ENCODE data around the gene SRRD. TPM values are rescaled to one million over a fixed set of nuclear protein-coding genes. Genes with fewer than 3 reads are reported as not detected.

Gene SRRD
- total and polyA plus RNA-seq, 2 experiments from 2014 or later = 20.2 to 25.7 TPM

- Histone ChIP-seq H3F3A (ENCODE audit: insufficient read depth) (no peaks in the 10 kb centered on the region), H3K9ac (no peak overlapping the region), H3K79me2 (ENCODE audit: insufficient read depth) (peaks cover 14% of the 10 kb centered on the region; the same call in 1 of the 2 replicates), H4K20me1 (ENCODE audit: insufficient read depth) (no peaks in the 10 kb centered on the region), H3K4me2 (ENCODE audit: unreplicated experiment) (no peak overlapping the region), H3K36me3 (ENCODE audit: low read depth) (peaks cover 26% of the 10 kb centered on the region), H3K4me3 (no peak overlapping the region), H3K9me3 (ENCODE audit: low read depth) (no peaks in the 10 kb centered on the region), H3K27ac (no peak overlapping the region), H3K27me3 (replicated peaks; ENCODE audit: insufficient read depth) (no peaks in the 10 kb centered on the region), H3K9me2 (ENCODE audit: insufficient read depth) (no peaks in the 10 kb centered on the region), H2AFZ (no peak overlapping the region), H3K4me1 (ENCODE audit: insufficient read depth) (no peaks in the 10 kb centered on the region)
- DNase-seq = no peak
- WGBS, 2 experiments (ENCODE audit: low coverage in 1 of 2, low lambda C conversion rate in 2 of 2, missing lambda C conversion rate in 2 of 2) = 84 to 85% methylated on average over 10 of the region's 10 CpGs
- TF ChIP-seq EZH2phosphoT487 (IDR thresholded peaks at IDR 0.05; ENCODE audit: insufficient read depth, low read depth) (no peak), EZH2 (IDR thresholded peaks at IDR 0.05; ENCODE audit: insufficient read depth, poor library complexity, severe bottlenecking) (no peak)
- in situ Hi-C loops (cut with MboI) = no loop called here
These were observed 20.5 kb upstream of the SRRD start for GRCh38 chr22:26463101-26463661.

GRCh38 chr22:26463688-26464087, 20.0 kb upstream of the SRRD start:
- TF ChIP-seq EZH2phosphoT487 (IDR thresholded peaks at IDR 0.05; ENCODE audit: insufficient read depth, low read depth) = no peak
- TF ChIP-seq EZH2 (IDR thresholded peaks at IDR 0.05; ENCODE audit: insufficient read depth, poor library complexity, severe bottlenecking) = no peak
- no peaks in the 10 kb centered on the region for H3F3A ChIP-seq (ENCODE audit: insufficient read depth)
- H3K9me2 ChIP-seq (ENCODE audit: insufficient read depth) = no peaks in the 10 kb centered on the region
- H4K20me1 ChIP-seq (ENCODE audit: insufficient read depth) = no peaks in the 10 kb centered on the region
- H3K9ac ChIP-seq = no peak overlapping the region
- WGBS, 2 experiments (ENCODE audit: low coverage in 1 of 2, low lambda C conversion rate in 2 of 2, missing lambda C conversion rate in 2 of 2) = 86 to 87% methylated on average over 9 of the region's 9 CpGs
- H3K36me3 ChIP-seq (ENCODE audit: low read depth) = peaks cover 28% of the 10 kb centered on the region
- H3K79me2 ChIP-seq (ENCODE audit: insufficient read depth) = peaks cover 14% of the 10 kb centered on the region; the same call in 1 of the 2 replicates
- no peak overlapping the region for H3K4me3 ChIP-seq
- H3K27ac ChIP-seq = no peak overlapping the region
- H3K9me3 ChIP-seq (ENCODE audit: low read depth) = no peaks in the 10 kb centered on the region
- H2AFZ ChIP-seq = no peak overlapping the region
- DNase-seq = no peak
- in situ Hi-C loops (cut with MboI) = no loop called here
- no peaks in the 10 kb centered on the region for H3K4me1 ChIP-seq (ENCODE audit: insufficient read depth)
- H3K27me3 ChIP-seq (replicated peaks; ENCODE audit: insufficient read depth) = no peaks in the 10 kb centered on the region
- H3K4me2 ChIP-seq (ENCODE audit: unreplicated experiment) = no peak overlapping the region

GRCh38 chr22:26464312-26464711, 19.4 kb upstream of the SRRD start:
- in situ Hi-C loops (cut with MboI) = no loop called here
- Histone ChIP-seq H2AFZ (no peak overlapping the region), H3K36me3 (ENCODE audit: low read depth) (peaks cover 24% of the 10 kb centered on the region), H3F3A (ENCODE audit: insufficient read depth) (no peaks in the 10 kb centered on the region), H3K4me1 (ENCODE audit: insufficient read depth) (no peaks in the 10 kb centered on the region), H3K27ac (no peak overlapping the region), H3K27me3 (replicated peaks; ENCODE audit: insufficient read depth) (no peaks in the 10 kb centered on the region), H3K9ac (no peak overlapping the region), H3K79me2 (ENCODE audit: insufficient read depth) (peaks cover 14% of the 10 kb centered on the region; the same call in 1 of the 2 replicates), H3K4me2 (ENCODE audit: unreplicated experiment) (no peak overlapping the region), H4K20me1 (ENCODE audit: insufficient read depth) (no peaks in the 10 kb centered on the region), H3K9me3 (ENCODE audit: low read depth) (no peaks in the 10 kb centered on the region), H3K4me3 (no peak overlapping the region), H3K9me2 (ENCODE audit: insufficient read depth) (no peaks in the 10 kb centered on the region)
- peak; percentile 34 for DNase-seq
- WGBS, 2 experiments (ENCODE audit: low coverage in 1 of 2, low lambda C conversion rate in 2 of 2, missing lambda C conversion rate in 2 of 2) = 55 to 69% methylated on average over 5 to 7 of the region's 7 CpGs
- TF ChIP-seq EZH2phosphoT487 (IDR thresholded peaks at IDR 0.05; ENCODE audit: insufficient read depth, low read depth) (no peak), EZH2 (IDR thresholded peaks at IDR 0.05; ENCODE audit: insufficient read depth, poor library complexity, severe bottlenecking) (no peak)

- Histone ChIP-seq H3K9ac (no peak overlapping the region), H3K4me1 (ENCODE audit: insufficient read depth) (peaks cover 9% of the 10 kb centered on the region), H3K4me2 (ENCODE audit: unreplicated experiment) (no peak overlapping the region), H3K9me3 (ENCODE audit: low read depth) (no peaks in the 10 kb centered on the region), H3K27ac (no peak overlapping the region), H3K9me2 (ENCODE audit: insufficient read depth) (no peaks in the 10 kb centered on the region), H3F3A (ENCODE audit: insufficient read depth) (peaks cover 11% of the 10 kb centered on the region), H2AFZ (no peak overlapping the region), H3K4me3 (no peak overlapping the region), H3K79me2 (ENCODE audit: insufficient read depth) (no peaks in the 10 kb centered on the region), H3K27me3 (replicated peaks; ENCODE audit: insufficient read depth) (no peaks in the 10 kb centered on the region), H3K36me3 (ENCODE audit: low read depth) (peaks cover 17% of the 10 kb centered on the region), H4K20me1 (ENCODE audit: insufficient read depth) (no peaks in the 10 kb centered on the region)
- DNase-seq = peak; percentile 29
- WGBS, 2 experiments (ENCODE audit: low coverage in 1 of 2, low lambda C conversion rate in 2 of 2, missing lambda C conversion rate in 2 of 2) = 71 to 81% methylated on average over 5 of the region's 5 CpGs
- TF ChIP-seq EZH2phosphoT487 (IDR thresholded peaks at IDR 0.05; ENCODE audit: insufficient read depth, low read depth) = no peak
- TF ChIP-seq EZH2 (IDR thresholded peaks at IDR 0.05; ENCODE audit: insufficient read depth, poor library complexity, severe bottlenecking) = no peak
- in situ Hi-C loops (cut with MboI) = no loop called here
These were observed 17.5 kb upstream of the SRRD start for GRCh38 chr22:26466196-26466595.
